Mucosa of descending colon (tissue), 3 donors: ENCODE results near the gene MTMR1. TPM values are rescaled to one million over a fixed set of nuclear protein-coding genes. Genes with fewer than 3 reads are reported as not detected.

Experiments used
- ATAC-seq: fragments of 200-7000 bp; cut with Tn5 transposase; one replicate; pipeline ENCODE4 v1.9.1; 2020; ENCODE audit warnings: mild to moderate bottlenecking, moderate library complexity
- DNase-seq, 3 donors: peaks; one replicate each; pipeline ENCODE4 v3.0.0-alpha.2; 2020
- H3K36me3 ChIP-seq: fragments of 200-600 bp; one replicate; pipeline ENCODE4 v1.8.0; 2021; ENCODE audit warnings: low read depth, mild to moderate bottlenecking
- H3K4me1 ChIP-seq: fragments of 200-600 bp; one replicate; pipeline ENCODE4 v1.8.0; 2021; ENCODE audit warnings: low read depth, mild to moderate bottlenecking
- H3K4me3 ChIP-seq: fragments of 200-600 bp; one replicate; pipeline ENCODE4 v1.8.0; 2021; ENCODE audit warnings: mild to moderate bottlenecking
- H3K9me3 ChIP-seq: fragments of 200-600 bp; one replicate; pipeline ENCODE4 v1.8.0; 2021; ENCODE audit warnings: mild to moderate bottlenecking
- intact Hi-C, 2 donors: fragments of 100-400 bp; cut with DNase I in 1 of 2; cut with micrococcal nuclease in 1 of 2; formaldehyde crosslinking; loops; one replicate each; pipeline versions ENCODE4 v1.11.0 to v1.11.1; 2022; cut with DNase I, micrococcal nuclease
- total RNA-seq, 3 donors: library from RNA; stranded (reverse); fragmentation: NEBNext Ultra II Directional in 2 of 3; extraction: Animal tissue kit (Norgen Biotek cat#: 25700) in 2 of 3; gene quantifications; one replicate each; pipeline versions ENCODE4 v1.2.1 to v1.2.4, GENCODE V29; 2021 to 2023
- TF ChIP-seq, protein P1 (sequence below): fragments of 200-600 bp; IDR thresholded peaks from one replicate; pipeline ENCODE4 v1.8.0; 2022; ENCODE audit warnings: antibody characterized with exemption, mild to moderate bottlenecking
- donor health status: DM: no; HTN: no; CAD: no; lungs with moderate emphysema.
- donor health status: DM: no; HTN: no; CAD: no.
- donor health status: DM: no; HTN: yes; CAD: no.

Gene MTMR1
- total RNA-seq, 3 donors from 2014 or later: 14.4 to 20.2 (median 17.6) TPM

DNA sequence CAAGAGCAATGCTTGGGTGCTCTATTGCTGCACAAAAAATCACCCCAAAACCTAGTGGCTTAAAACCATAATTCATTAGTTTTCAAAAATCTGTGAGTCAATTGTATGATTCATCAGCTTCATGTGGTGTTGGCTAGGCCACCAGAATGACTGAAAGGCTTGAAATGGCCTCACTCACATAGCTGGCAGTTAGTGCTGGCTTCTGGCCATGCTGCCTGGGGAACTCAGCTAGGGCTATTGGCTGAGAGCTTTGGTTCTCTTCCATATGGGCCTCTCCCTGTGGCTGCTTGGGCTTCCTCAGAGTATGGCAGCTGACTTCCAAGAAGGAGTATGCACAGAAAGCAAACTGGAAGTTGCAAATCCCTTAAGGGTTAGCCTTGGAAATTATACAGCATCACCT, 3.1 kb upstream of the MTMR1 start:
- intact Hi-C loops: no loop called here
- TF ChIP-seq, protein P1, sequence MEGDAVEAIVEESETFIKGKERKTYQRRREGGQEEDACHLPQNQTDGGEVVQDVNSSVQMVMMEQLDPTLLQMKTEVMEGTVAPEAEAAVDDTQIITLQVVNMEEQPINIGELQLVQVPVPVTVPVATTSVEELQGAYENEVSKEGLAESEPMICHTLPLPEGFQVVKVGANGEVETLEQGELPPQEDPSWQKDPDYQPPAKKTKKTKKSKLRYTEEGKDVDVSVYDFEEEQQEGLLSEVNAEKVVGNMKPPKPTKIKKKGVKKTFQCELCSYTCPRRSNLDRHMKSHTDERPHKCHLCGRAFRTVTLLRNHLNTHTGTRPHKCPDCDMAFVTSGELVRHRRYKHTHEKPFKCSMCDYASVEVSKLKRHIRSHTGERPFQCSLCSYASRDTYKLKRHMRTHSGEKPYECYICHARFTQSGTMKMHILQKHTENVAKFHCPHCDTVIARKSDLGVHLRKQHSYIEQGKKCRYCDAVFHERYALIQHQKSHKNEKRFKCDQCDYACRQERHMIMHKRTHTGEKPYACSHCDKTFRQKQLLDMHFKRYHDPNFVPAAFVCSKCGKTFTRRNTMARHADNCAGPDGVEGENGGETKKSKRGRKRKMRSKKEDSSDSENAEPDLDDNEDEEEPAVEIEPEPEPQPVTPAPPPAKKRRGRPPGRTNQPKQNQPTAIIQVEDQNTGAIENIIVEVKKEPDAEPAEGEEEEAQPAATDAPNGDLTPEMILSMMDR: no peak
- ATAC-seq (no peak), DNase-seq (no peak)
- Histone ChIP-seq H3K9me3 (no peaks in the 10 kb centered on the region), H3K36me3 (no peaks in the 10 kb centered on the region), H3K4me1 (no peaks in the 10 kb centered on the region), H3K4me3 (no peak overlapping the region)

DNA sequence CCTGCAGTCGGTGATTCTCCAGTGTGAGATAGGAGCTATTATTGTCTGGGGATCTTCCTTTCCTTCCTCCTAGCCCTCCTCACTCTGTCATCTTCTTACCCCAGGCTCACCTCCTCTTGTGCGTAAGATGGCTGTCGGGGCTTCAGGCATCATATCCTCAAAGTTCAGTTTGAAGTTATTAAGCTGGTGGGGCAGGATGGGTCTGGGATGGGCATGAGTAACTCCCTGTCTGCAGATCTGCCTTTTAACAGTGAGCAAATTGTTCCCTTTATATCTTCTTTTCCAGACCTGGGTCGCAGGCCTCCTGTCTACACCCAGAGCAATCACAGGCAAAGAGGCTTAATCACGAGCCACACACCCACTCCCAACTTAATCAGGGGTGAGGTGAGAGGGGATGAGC, 900 bp upstream of the MTMR1 start:
- Histone ChIP-seq H3K36me3 (no peaks in the 10 kb centered on the region), H3K9me3 (no peaks in the 10 kb centered on the region), H3K4me3 (no peak overlapping the region), H3K4me1 (no peaks in the 10 kb centered on the region)
- DNase-seq (no peak), ATAC-seq (no peak)
- TF ChIP-seq, protein P1: no peak
- intact Hi-C loops: no loop called here

DNA sequence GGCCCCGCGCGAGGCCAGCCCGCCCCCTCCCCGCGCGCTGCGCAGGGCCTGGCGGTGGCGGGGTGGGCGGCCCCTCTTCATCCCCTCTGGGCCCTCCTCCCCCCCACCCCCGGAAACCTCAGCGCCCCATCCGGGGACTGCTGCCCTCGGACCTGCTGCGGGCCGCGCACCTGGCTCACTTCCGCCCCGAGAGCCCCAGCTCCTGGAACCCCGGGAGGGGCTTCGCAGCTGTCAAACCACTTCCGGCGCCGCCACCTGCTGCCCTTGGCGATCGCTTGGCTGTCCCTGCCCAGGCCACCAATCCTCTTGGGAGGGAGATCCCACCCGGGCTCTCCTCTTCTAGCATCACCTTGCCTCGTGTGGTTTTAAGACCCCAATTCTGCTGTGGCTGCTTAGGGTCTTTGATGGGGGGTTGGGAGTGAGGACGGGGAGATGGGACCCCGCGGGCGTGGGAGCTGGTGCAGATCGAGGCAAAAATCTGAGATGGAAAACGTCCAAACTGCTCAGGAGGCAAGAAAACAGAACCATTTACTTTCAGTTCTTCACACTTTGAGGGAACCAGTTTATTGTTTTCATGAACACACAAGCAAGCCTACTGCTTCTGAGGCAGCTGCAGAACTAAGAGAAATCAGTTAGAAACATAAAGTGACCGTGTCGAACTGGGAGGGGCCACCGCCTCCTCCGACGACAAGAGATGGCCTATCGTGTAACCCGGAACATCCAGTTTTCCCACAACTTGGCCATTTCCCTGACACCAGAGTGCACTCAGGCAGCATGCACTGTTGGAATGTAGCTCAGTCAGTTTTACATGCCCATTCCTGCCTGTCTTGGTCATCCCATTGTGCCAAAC, 754 bp downstream of the MTMR1 start:
- Histone ChIP-seq H3K4me3 (peak overlapping the region; percentile 36), H3K4me1 (no peaks in the 10 kb centered on the region), H3K9me3 (no peaks in the 10 kb centered on the region), H3K36me3 (no peaks in the 10 kb centered on the region)
- intact Hi-C loops: no loop called here
- peak; percentile 82 for ATAC-seq
- peak; percentile 66 to 91 (median 81) for DNase-seq
- TF ChIP-seq, protein P1: no peak

DNA sequence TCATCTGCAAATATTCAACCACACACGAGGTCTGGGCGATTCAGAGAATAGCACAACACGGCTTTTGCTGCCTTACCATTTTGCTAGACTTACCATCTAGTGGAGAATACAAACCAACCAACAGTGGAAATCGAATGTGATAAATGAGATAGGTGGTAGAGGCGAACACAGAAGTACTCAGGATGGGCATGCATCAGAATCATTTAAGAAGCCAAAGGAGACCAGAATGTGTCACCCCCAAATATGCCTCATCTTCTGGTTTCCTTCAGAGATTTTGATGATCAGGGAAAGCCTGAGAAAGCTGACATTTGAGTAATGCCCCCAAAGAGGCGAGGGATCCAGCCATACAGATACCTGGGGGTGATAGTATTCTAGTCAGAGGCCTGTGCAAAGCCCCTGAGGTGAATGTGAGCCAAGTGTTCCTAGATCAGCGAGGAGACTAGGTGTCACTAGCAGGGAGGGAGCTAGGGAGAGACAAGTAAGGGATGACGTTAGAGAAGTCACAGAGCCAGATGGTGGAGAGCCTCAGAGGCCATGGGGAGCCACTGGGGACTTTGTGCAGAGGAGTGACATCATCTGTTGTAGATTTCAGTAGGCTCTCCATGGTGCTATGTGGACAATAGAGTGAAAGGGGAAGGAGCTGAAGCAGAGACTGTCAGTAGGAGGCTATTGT, 1.7 kb downstream of the MTMR1 start:
- Histone ChIP-seq H3K4me1 (no peaks in the 10 kb centered on the region), H3K4me3 (no peak overlapping the region), H3K36me3 (no peaks in the 10 kb centered on the region), H3K9me3 (no peaks in the 10 kb centered on the region)
- ATAC-seq: no peak
- DNase-seq: no peak
- TF ChIP-seq, protein P1: no peak
- intact Hi-C loops: no loop called here

DNA sequence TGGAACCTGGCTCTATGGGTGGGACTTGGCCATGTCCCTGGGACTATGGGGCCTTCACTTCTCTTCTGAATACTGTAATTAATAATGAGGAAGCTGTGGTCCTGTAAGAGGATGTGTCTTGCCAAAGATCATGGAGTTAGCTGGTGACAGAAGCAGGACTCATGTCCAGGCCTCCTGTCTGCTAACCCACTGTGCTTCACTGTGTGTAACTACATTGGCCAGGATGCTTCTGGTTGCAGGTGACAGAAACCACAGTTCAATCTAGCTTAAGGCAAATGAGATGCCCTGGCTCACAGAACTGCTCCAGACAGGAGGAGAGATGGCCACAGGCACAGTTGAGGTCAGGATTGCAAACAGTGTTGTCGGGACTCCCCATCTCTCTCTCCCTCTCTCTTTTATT, 3.1 kb downstream of the MTMR1 start:
- Histone ChIP-seq H3K36me3 (no peaks in the 10 kb centered on the region), H3K9me3 (no peaks in the 10 kb centered on the region), H3K4me1 (no peaks in the 10 kb centered on the region), H3K4me3 (no peak overlapping the region)
- ATAC-seq (no peak), DNase-seq (no peak)
- TF ChIP-seq, protein P1: no peak
- intact Hi-C loops: no loop called here
